Left lung (tissue), 10 donors: ENCODE results near the gene ACVR2B. TPM values are rescaled to one million over a fixed set of nuclear protein-coding genes. Genes with fewer than 3 reads are reported as not detected.

Experiments used
- ATAC-seq: fragments of 200-7000 bp; cut with Tn5 transposase; one replicate; pipeline ENCODE4 v1.9.1; 2020; ENCODE audit warnings: moderate library complexity
- DNase-seq, 4 donors: peaks; one replicate each; pipeline ENCODE4 v3.0.0-alpha.2; 2013 to 2020
- H3K27ac ChIP-seq, 2 donors: fragments of 200-600 bp; sonication (generic) in 1 of 2; one replicate each; pipeline versions ENCODE4 v1.5.0 to v1.8.0; 2020 to 2021
- H3K27me3 ChIP-seq, 2 donors: fragments of 200-600 bp; sonication (generic) in 1 of 2; one replicate each; pipeline versions ENCODE4 v1.5.0 to v1.8.0; 2020 to 2021
- H3K36me3 ChIP-seq, 2 donors: fragments of 200-600 bp; sonication (generic) in 1 of 2; one replicate each; pipeline versions ENCODE4 v1.5.0 to v1.8.0; 2020 to 2021
- H3K4me1 ChIP-seq, 2 donors: fragments of 200-600 bp; one replicate each; pipeline ENCODE4 v1.8.0; 2021
- H3K4me3 ChIP-seq, 2 donors: fragments of 200-600 bp; sonication (generic) in 1 of 2; one replicate each; pipeline versions ENCODE4 v1.5.0 to v1.8.0; 2020 to 2021; ENCODE audit warnings: mild to moderate bottlenecking in 1 of 2
- H3K9me3 ChIP-seq, 2 donors: fragments of 200-600 bp; sonication (generic) in 1 of 2; one replicate each; pipeline versions ENCODE4 v1.5.0 to v1.8.0; 2020 to 2021
- CTCF ChIP-seq, 2 donors: fragments of 200-600 bp; sonication (generic) in 1 of 2; IDR thresholded peaks; one replicate each; pipeline versions ENCODE4 v1.5.0 to v1.8.0; 2021; ENCODE audit warnings: antibody characterized with exemption in 2 of 2
- intact Hi-C, 2 donors: fragments of 100-400 bp; cut with DNase I; formaldehyde crosslinking; loops; one replicate each; pipeline versions ENCODE4 v1.11.2 to v1.14.2; 2022
- polyA plus RNA-seq, 6 donors: library from polyadenylated mRNA; unstranded; fragments of 120-200 nt; gene quantifications; one replicate each; pipeline ENCODE4 v1.2.1, GENCODE V29; 2013; ENCODE audit not compliant: insufficient read length in 6 of 6
- total RNA-seq, 2 donors: library from RNA; stranded (reverse); fragmentation: NEBNext Ultra II Directional; extraction: Animal tissue kit (Norgen Biotek cat#: 25700); gene quantifications; one replicate each; pipeline ENCODE4 v1.2.1, GENCODE V29; 2021
- donor health status: DM: no; HTN: yes; CAD: no.
- donor health status: DM: no; HTN: no; CAD: no.

Gene ACVR2B
- total and polyA plus RNA-seq, 8 donors, result 5.2 to 12.6 (median 11.0) TPM

GRCh38 chr3:38534180-38534579 lies 80.5 kb downstream of the ACVR2B start:
- H3K9me3 ChIP-seq, result no peaks in the 10 kb centered on the region
- no peak overlapping the region for H3K27ac ChIP-seq
- TF ChIP-seq CTCF (IDR thresholded peaks at IDR 0.05), result no peak
- H3K36me3 ChIP-seq, result peaks cover 0 to 3% of the 10 kb centered on the region in 2 donors
- ATAC-seq (no peak), DNase-seq (no peak)
- H3K4me1 ChIP-seq, result no peaks in the 10 kb centered on the region
- intact Hi-C loops, result no loop called here
- no peaks in the 10 kb centered on the region for H3K27me3 ChIP-seq
- H3K4me3 ChIP-seq, result no peak overlapping the region

GRCh38 chr3:38534604-38535003 lies 80.9 kb downstream of the ACVR2B start:
- no peak overlapping the region for H3K27ac ChIP-seq
- intact Hi-C loops, result no loop called here

GRCh38 chr3:38536671-38537070 lies 83.0 kb downstream of the ACVR2B start:
- Histone ChIP-seq H3K9me3 (no peaks in the 10 kb centered on the region), H3K4me3 (no peak overlapping the region), H3K36me3 (peaks cover 0 to 3% of the 10 kb centered on the region in 2 donors), H3K4me1 (no peaks in the 10 kb centered on the region), H3K27me3 (no peaks in the 10 kb centered on the region), H3K27ac (no peak overlapping the region)
- TF ChIP-seq CTCF (IDR thresholded peaks at IDR 0.05), result no peak
- no peak for ATAC-seq
- intact Hi-C loops, result no loop called here
- DNase-seq, result no peak

More at GRCh38 chr3:38534604-38535003, 80.9 kb downstream of the ACVR2B start:
- TF ChIP-seq CTCF (IDR thresholded peaks at IDR 0.05), result no peak
- Histone ChIP-seq H3K27me3 (no peaks in the 10 kb centered on the region), H3K4me3 (no peak overlapping the region), H3K9me3 (no peaks in the 10 kb centered on the region), H3K4me1 (no peaks in the 10 kb centered on the region), H3K36me3 (peaks cover 0 to 3% of the 10 kb centered on the region in 2 donors)
- no peak for ATAC-seq
- no peak for DNase-seq

- ATAC-seq, result peak; percentile 16
- H3K4me3 ChIP-seq, result no peak overlapping the region
- H3K9me3 ChIP-seq, result no peaks in the 10 kb centered on the region
- H3K27ac ChIP-seq, result no peak overlapping the region
- no peaks in the 10 kb centered on the region for H3K27me3 ChIP-seq
- no peaks in the 10 kb centered on the region for H3K4me1 ChIP-seq
- intact Hi-C loops, result no loop called here
- peaks cover 0 to 3% of the 10 kb centered on the region in 2 donors for H3K36me3 ChIP-seq
- no peak for TF ChIP-seq CTCF (IDR thresholded peaks at IDR 0.05)
- peak in 1 of 4 donors; percentile 32 for DNase-seq
Measured at GRCh38 chr3:38538773-38539353, 85.2 kb downstream of the ACVR2B start.

- ATAC-seq, result no peak
- intact Hi-C loops, result no loop called here
- H3K27me3 ChIP-seq, result no peaks in the 10 kb centered on the region
- TF ChIP-seq CTCF (IDR thresholded peaks at IDR 0.05), result no peak
- H3K4me3 ChIP-seq, result no peak overlapping the region
- H3K36me3 ChIP-seq, result no peaks in the 10 kb centered on the region
- no peaks in the 10 kb centered on the region for H3K9me3 ChIP-seq
- DNase-seq, result no peak
- no peaks in the 10 kb centered on the region for H3K4me1 ChIP-seq
- no peak overlapping the region for H3K27ac ChIP-seq
Measured at GRCh38 chr3:38541806-38542205, 88.1 kb downstream of the ACVR2B start.

Other genes starting within 250 kb of the ACVR2B start
- under 1 TPM; 0.32 to 0.68 TPM for gene SLC22A13, start 188.1 kb upstream of the ACVR2B start, total RNA-seq
- under 1 TPM; 0.11 to 0.55 (median 0.36) TPM for gene SLC22A13, start 188.1 kb upstream of the ACVR2B start, polyA plus RNA-seq
- gene SLC22A14, start 171.6 kb upstream of the ACVR2B start, total RNA-seq, result under 1 TPM in 1 of 2 donors, not detected in 1; 0.18 TPM
- under 1 TPM in 5 of 6 donors, not detected in 1; 0.11 to 0.24 (median 0.13) TPM for gene SLC22A14, start 171.6 kb upstream of the ACVR2B start, polyA plus RNA-seq
- 1 to 10 TPM; 5.1 to 7.2 TPM for gene XYLB, start 107.1 kb upstream of the ACVR2B start, total RNA-seq
- gene XYLB, start 107.1 kb upstream of the ACVR2B start, polyA plus RNA-seq, result 1 to 10 TPM; 5.8 to 8.7 (median 7.9) TPM
- 10 to 100 TPM; 12.8 to 14.4 TPM for gene EXOG, start 42.5 kb downstream of the ACVR2B start, total RNA-seq
- gene EXOG, start 42.5 kb downstream of the ACVR2B start, polyA plus RNA-seq, result 10 to 100 TPM; 18.5 to 25.6 (median 21.8) TPM
- gene SCN5A, start 195.8 kb downstream of the ACVR2B start, total RNA-seq, result under 1 TPM; 0.09 to 0.97 TPM
- under 1 TPM; 0.54 to 0.97 (median 0.83) TPM for gene SCN5A, start 195.8 kb downstream of the ACVR2B start, polyA plus RNA-seq